Skeletal muscle satellite cell (primary cell): ENCODE measurements around the gene MRPL42.
"Not testable (repeated sequence)": the region's sequence is repeated elsewhere in the genome, so short reads cannot be mapped to it uniquely, and the experiment has no call there.

Experiments used
- H3K27me3 ChIP-seq: 2 replicates; pipeline ENCODE4 v1.7.0; 2013; ENCODE audit warnings: low read length; ENCODE audit not compliant: control insufficient read depth, insufficient read depth
- H3K36me3 ChIP-seq: 2 replicates; pipeline ENCODE4 v1.7.0; 2013; ENCODE audit warnings: mild to moderate bottlenecking, control low read depth, low read length; ENCODE audit not compliant: insufficient read depth
- H3K4me1 ChIP-seq: 2 replicates; pipeline ENCODE4 v1.7.0; 2013; ENCODE audit warnings: low read length; ENCODE audit not compliant: control insufficient read depth, insufficient read depth
- H3K4me2 ChIP-seq: 2 replicates; pipeline ENCODE4 v1.7.0; 2013; ENCODE audit warnings: mild to moderate bottlenecking, low read length
- H3K4me3 ChIP-seq: 2 replicates; pipeline ENCODE4 v1.7.0; 2013; ENCODE audit warnings: low read length
- H3K9ac ChIP-seq: 2 replicates; pipeline ENCODE4 v1.7.0; 2013; ENCODE audit warnings: mild to moderate bottlenecking, low read depth, low read length, moderate library complexity
- H3K9me3 ChIP-seq: replicated peaks from 2 replicates; pipeline ENCODE4 v1.7.0; 2013; ENCODE audit warnings: mild to moderate bottlenecking, control low read depth, low read length

Gene MRPL42

DNA sequence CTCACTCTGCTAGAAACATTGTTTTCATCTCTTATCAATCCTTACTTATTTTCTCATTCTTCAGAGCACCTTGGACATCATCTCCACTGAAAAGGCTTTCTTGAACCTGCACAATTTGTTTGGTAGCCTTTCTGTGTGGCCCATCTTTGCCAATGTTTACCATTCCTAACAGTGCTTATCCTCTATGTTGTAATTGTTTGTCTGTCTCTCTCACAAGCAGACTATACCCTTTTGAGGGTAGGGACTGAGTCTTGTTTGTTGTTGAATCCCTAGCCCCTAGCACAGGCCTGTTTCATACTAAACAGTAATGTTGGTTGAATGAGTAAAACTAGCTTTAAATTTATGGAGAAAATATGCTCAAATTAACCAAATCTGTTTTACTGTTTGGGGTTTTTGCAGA lies 9.2 kb downstream of the MRPL42 start:
- Histone ChIP-seq H3K9ac (no peak overlapping the region), H3K36me3 (peaks cover 41% of the 10 kb centered on the region), H3K4me2 (no peak overlapping the region), H3K4me1 (no peaks in the 10 kb centered on the region), H3K27me3 (no peaks in the 10 kb centered on the region), H3K4me3 (no peak overlapping the region), H3K9me3 (no peaks in the 10 kb centered on the region)

DNA sequence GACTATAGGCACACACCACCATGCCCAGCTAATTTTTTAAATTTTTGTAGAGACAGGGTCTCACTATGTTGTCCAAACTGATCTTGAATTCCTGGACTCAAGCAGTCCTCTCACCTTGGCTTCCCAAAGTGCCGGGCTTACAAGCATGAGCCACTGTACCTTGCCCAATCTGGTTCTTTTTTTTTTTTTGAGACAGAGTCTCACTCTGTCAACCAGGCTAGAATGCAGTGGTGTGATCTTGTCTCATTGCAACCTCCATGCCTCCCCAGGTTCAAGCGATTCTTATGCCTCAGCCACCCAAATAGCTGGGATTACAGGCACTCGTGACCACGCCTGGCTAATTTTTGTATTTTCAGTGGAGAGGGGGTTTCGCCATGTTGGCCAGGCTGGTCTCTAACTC lies 15.4 kb downstream of the MRPL42 start:
- peaks cover 44% of the 10 kb centered on the region for H3K36me3 ChIP-seq
- H3K9ac ChIP-seq = no peak overlapping the region
- H3K27me3 ChIP-seq = no peaks in the 10 kb centered on the region
- no peak overlapping the region for H3K4me2 ChIP-seq
- peaks cover 6% of the 10 kb centered on the region for H3K4me1 ChIP-seq
- H3K4me3 ChIP-seq = no peak overlapping the region
- no peaks in the 10 kb centered on the region for H3K9me3 ChIP-seq

GRCh38 chr12:93483151-93483807 lies 16.0 kb downstream of the MRPL42 start:
- Histone ChIP-seq H3K9me3 (no peaks in the 10 kb centered on the region), H3K9ac (no peak overlapping the region), H3K36me3 (peaks cover 42% of the 10 kb centered on the region), H3K4me3 (no peak overlapping the region), H3K27me3 (no peaks in the 10 kb centered on the region), H3K4me2 (no peak overlapping the region), H3K4me1 (peaks cover 6% of the 10 kb centered on the region)

GRCh38 chr12:93484315-93484981 lies 17.1 kb downstream of the MRPL42 start:
- Histone ChIP-seq H3K36me3 (peaks cover 41% of the 10 kb centered on the region), H3K9me3 (no peaks in the 10 kb centered on the region), H3K4me1 (peaks cover 6% of the 10 kb centered on the region), H3K4me2 (no peak overlapping the region), H3K27me3 (no peaks in the 10 kb centered on the region), H3K4me3 (no peak overlapping the region), H3K9ac (no peak overlapping the region)

DNA sequence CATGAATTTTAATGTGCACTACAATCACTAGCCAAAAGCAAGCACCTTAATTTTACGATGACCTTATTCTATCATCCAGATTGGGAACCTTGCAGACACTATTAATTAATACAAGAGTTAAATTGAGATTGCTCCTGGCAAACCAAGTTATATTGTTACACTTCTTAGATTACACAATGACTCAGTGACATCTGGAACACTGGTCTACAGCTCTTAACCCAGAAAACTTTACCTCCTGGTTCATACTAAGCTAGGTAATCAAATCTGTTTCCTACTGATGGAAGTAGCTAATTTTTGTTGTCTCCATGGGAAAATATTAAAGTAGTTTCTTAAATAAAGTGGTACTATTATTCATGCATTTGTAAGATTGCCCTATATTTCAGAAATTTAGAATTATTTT lies 25.5 kb downstream of the MRPL42 start:
- not testable (repeated sequence) for H3K4me1 ChIP-seq, H3K4me3 ChIP-seq, H3K4me2 ChIP-seq, H3K9me3 ChIP-seq, H3K27me3 ChIP-seq, H3K9ac ChIP-seq
- H3K36me3 ChIP-seq = peaks cover 43% of the 10 kb centered on the region

DNA sequence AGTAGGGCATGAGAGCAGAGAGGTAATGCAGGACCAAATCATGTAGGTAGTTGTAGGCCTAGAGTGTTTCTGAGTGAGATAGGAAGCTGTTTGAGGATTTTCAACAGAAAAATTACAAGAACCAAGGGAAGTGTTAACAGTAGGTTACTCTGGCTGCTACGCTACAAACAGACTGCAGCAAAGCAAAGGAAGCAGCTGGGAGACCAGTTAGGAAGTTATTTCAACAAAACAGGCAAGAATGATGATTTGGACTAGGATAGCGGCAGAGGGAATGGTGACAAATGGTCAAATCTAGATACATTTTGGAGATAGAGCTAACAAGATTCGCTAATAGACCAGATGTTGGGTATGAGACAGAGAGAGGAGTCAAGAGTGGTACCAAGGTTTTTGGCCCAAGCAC lies 26.8 kb downstream of the MRPL42 start:
- H3K4me3 ChIP-seq = no peak overlapping the region
- H3K9ac ChIP-seq = no peak overlapping the region
- H3K9me3 ChIP-seq = no peaks in the 10 kb centered on the region
- H3K4me2 ChIP-seq = no peak overlapping the region
- H3K4me1 ChIP-seq = no peaks in the 10 kb centered on the region
- peaks cover 39% of the 10 kb centered on the region for H3K36me3 ChIP-seq
- no peaks in the 10 kb centered on the region for H3K27me3 ChIP-seq

DNA sequence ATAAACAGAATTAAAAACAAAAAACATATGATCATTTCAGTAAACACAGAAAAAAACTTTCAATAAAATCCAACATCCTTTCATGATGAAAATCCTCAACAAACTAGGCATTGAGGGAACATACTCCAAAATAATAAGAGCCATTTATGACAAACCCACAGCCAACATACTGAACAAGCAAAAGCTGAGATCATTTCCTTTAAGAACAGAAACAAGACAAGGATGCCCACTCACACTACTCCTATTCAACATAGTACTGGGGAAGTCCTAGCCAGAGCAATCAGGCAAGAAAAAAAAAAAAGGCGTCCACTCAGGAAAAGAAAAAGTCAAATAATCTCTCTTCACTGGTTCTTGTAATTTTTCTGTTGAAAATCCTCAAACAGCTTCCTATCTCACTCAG lies 30.1 kb downstream of the MRPL42 start:
- H3K9ac ChIP-seq = no peak overlapping the region
- H3K36me3 ChIP-seq = peaks cover 25% of the 10 kb centered on the region
- no peaks in the 10 kb centered on the region for H3K27me3 ChIP-seq

GRCh38 chr12:93498813-93499212 lies 31.5 kb downstream of the MRPL42 start:
- H3K4me3 ChIP-seq, H3K27me3 ChIP-seq, H3K9me3 ChIP-seq, H3K4me1 ChIP-seq, H3K4me2 ChIP-seq, H3K9ac ChIP-seq: not testable (repeated sequence)
- H3K36me3 ChIP-seq = peaks cover 25% of the 10 kb centered on the region

More for the DNA sequence above, 30.1 kb downstream of the MRPL42 start:
- Histone ChIP-seq H3K4me2 (no peak overlapping the region), H3K9me3 (no peaks in the 10 kb centered on the region), H3K4me3 (no peak overlapping the region), H3K4me1 (no peaks in the 10 kb centered on the region)

DNA sequence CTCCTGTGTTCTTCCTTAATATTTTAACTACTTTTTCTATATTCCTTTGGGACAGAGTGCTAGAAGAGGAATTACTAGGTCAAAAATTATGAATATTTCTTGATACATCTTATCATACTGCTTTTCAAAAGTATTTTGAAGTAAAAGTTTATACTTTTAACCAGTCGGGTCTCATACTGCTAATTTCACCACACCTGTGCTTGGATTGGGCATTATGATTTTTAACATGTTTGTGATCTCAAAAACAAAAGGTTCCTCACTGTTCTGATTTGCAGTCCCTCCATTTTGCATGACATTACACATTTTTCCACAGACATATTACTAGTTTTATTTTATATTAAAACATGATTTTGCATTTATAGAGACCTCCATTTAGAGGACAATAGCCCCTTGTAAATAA lies 32.9 kb downstream of the MRPL42 start:
- Histone ChIP-seq H3K27me3 (no peaks in the 10 kb centered on the region), H3K9ac (no peak overlapping the region), H3K36me3 (peaks cover 21% of the 10 kb centered on the region), H3K4me2 (no peak overlapping the region), H3K4me1 (no peaks in the 10 kb centered on the region), H3K4me3 (no peak overlapping the region), H3K9me3 (no peaks in the 10 kb centered on the region)

DNA sequence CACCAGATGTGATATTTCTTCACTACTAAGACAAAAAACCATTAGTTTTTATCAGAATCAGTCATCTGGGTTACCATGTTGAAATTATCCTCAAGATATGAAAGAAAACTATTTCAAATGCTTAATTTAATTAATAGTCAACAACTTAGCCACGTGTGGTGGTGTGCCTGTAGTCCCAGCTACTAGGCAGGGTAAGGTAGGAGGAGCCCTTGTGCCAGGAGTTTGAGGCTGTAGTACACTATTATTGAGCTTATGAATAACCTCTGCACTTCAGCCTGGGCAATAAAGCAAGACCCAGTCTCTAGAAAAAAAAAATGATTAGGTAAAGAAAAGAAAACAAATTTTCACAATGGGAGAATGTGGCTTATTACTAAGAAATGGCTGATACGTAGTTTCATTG lies 33.4 kb downstream of the MRPL42 start:
- H3K4me2 ChIP-seq = no peak overlapping the region
- no peak overlapping the region for H3K4me3 ChIP-seq
- H3K9ac ChIP-seq = no peak overlapping the region
- peaks cover 16% of the 10 kb centered on the region for H3K36me3 ChIP-seq
- H3K27me3 ChIP-seq = no peaks in the 10 kb centered on the region
- no peaks in the 10 kb centered on the region for H3K9me3 ChIP-seq
- no peaks in the 10 kb centered on the region for H3K4me1 ChIP-seq

GRCh38 chr12:93502802-93503623 lies 35.7 kb downstream of the MRPL42 start:
- H3K4me1 ChIP-seq = no peaks in the 10 kb centered on the region
- H3K4me3 ChIP-seq = no peak overlapping the region
- H3K9me3 ChIP-seq = no peaks in the 10 kb centered on the region
- no peak overlapping the region for H3K9ac ChIP-seq
- H3K36me3 ChIP-seq = peaks cover 10% of the 10 kb centered on the region
- no peaks in the 10 kb centered on the region for H3K27me3 ChIP-seq
- no peak overlapping the region for H3K4me2 ChIP-seq
